A549 (cell line): ENCODE results near the gene KRT36.

Experiments used
- CHD2 ChIP-seq: fragments of 150-350 bp; IDR thresholded peaks from 2 replicates; pipeline ENCODE4 v1.6.1; 2014; ENCODE audit warnings: low read length; ENCODE audit not compliant: partially characterized antibody
- CTCF ChIP-seq: fragments of >200 bp; sonication (Bioruptor Twin); formaldehyde crosslinking; IDR thresholded peaks from 3 replicates; pipeline ENCODE4 v1.5.1; 2016
- EP300 ChIP-seq, 2 experiments: fragments of >200 bp; sonication (Bioruptor Twin); formaldehyde crosslinking; IDR thresholded peaks; 2 replicates in 1 of 2; 3 replicates in 1 of 2; pipeline ENCODE4 v1.6.1; 2016 to 2017
- FOSL2 ChIP-seq, 2 experiments: fragments of 450-650 bp in 1 of 2; fragments of >200 bp in 1 of 2; sonication (Bioruptor Twin) in 1 of 2; formaldehyde crosslinking; IDR thresholded peaks; 2 replicates each; pipeline versions ENCODE4 v1.5.0 to v1.6.1; 2016 to 2020; ENCODE audit warnings: mild to moderate bottlenecking in 1 of 2, moderate library complexity in 1 of 2
- POLR2AphosphoS2 ChIP-seq: conservative IDR thresholded peaks from 2 replicates; pipeline ENCODE4 v1.6.1; 2012; ENCODE audit warnings: low read length, improper control_type of control experiment, inconsistent platforms
- RAD21 ChIP-seq, 2 experiments: fragments of >200 bp in 1 of 2; sonication (Bioruptor Twin) in 1 of 2; formaldehyde crosslinking in 1 of 2; IDR thresholded peaks in 1 of 2; conservative IDR thresholded peaks in 1 of 2; 2 replicates in 1 of 2; 3 replicates in 1 of 2; pipeline ENCODE4 v1.6.1; 2012 to 2018; ENCODE audit warnings: inconsistent platforms in 1 of 2
- ZFP36 ChIP-seq: fragments of 450-650 bp; IDR thresholded peaks from 2 replicates; pipeline ENCODE4 v1.6.1; 2014; ENCODE audit warnings: borderline replicate concordance; ENCODE audit not compliant: partially characterized antibody

GRCh38 chr17:41507315-41507880 lies 17.7 kb upstream of the KRT36 start:
- TF ChIP-seq FOSL2 (IDR thresholded peaks at IDR 0.05) (no peak), FOSL2 (CRISPR knock-in tag; IDR thresholded peaks at IDR 0.05) (no peak), RAD21 (conservative IDR thresholded peaks at IDR 0.05 in 1 of 2, IDR thresholded peaks at IDR 0.05 in 1 of 2) (no peak), CTCF (no peak), CHD2 (no peak), POLR2AphosphoS2 (no peak), EP300 (IDR thresholded peaks at IDR 0.05) (no peak), ZFP36 (no peak)
